Fibroblast of peridontal ligament (primary cell): Measurements from ENCODE around the gene SRXN1.

Experiments used
- DNase-seq: peaks from one replicate; pipeline ENCODE4 v3.0.0-alpha.2; 2010; ENCODE audit errors: extremely low read depth

SRXN1 gene

DNA sequence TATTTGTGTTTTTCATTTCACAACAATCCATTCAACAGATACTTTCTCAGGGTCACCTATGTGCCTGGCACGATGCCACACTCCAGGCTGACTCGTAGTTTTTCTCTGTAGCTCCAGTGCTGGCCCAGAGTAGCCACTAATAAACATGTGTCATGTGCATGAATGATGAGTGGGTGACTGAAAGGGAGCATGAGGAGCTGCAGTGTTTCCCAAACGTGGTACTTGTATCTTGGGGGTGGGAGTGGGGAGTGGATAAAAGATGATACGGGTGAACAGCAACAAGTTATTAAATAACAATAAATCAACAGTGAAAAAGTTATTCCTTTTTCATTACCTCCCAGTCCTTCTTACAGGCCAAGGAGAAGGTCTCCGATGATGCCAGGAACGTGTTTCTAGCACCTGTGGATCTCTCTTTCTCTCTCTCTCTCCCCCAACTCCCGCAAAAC lies 17.1 kb downstream of the SRXN1 start:
- DNase-seq = no peak

DNA sequence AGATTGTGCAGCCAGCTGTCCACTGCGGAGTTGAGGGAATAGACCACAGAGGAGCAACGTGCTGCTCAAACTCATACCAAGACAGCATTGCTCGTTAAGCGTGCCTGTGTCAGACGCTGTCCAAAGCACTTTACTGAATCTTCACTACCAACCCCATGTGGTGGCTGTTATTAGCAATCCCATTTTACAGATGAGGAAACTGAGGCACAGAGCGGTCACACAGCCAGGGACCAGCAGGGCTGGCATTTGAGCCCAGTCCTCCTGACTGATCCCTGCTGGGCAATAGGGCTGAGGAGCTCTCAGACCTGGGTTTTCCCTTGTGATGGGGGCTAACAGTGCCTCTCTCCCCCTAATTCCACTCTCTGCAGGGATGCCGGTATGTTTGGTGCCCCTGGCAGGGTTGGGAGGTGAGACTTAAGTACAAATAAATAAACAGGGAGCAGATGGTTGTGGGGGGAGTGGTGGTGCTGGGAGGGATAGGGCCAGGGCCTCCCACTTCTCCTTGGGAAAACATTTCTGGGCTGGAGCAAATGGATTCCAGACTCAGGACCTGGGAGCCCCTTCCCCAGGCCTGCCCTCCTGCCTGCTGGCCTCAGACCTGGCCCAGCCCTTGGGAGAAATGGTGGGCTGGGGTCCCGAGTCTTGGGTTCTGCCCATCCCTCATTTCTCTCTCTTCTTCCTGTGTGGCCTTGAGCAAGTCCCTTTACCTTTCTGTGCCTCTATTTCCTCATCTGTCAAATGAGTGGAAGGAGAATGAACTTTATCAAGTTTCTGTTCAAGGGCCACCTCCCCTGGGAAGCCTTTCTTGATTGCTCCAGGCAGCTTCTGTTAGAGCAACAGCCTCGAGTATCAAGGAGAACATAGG lies 17.7 kb downstream of the SRXN1 start:
- no peak for DNase-seq

DNA sequence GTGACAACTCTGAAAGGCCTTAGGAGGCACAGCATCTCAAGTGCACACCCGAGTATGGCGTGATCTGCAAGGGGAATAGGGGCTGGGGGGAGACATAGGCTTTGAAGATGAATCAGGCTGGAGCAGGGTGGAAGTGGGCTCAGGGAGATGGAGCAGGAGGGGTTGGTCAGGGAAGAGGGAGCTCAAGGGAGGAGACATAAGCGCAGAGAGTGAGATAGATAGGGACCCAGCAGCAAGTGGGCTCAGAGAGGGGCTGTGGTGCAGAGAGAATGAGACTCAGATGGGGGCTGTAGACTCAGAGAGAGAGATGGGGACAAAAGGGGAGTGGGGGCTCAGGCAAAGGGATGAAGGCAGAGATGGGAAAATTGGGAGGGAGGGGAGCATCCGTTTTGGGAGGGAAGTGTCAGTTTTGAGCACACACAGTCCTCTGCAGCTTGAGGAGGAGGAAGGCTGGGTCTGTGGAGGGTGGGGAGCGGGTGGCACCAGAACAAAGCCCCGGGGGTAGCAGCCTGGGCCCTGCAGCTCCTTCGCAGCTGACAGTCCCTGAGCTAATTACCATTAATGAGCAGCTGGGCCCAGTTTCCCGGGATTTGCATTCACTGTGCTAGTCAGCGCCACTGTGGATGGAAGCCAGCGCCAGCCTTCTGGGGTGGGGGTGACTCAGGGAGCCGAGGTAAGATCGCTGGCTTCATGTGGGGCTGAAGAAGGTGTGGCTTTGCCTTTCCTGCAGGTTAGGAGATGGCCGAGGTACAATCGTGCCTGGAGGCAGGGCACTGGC lies 18.7 kb downstream of the SRXN1 start:
- DNase-seq = no peak

DNA sequence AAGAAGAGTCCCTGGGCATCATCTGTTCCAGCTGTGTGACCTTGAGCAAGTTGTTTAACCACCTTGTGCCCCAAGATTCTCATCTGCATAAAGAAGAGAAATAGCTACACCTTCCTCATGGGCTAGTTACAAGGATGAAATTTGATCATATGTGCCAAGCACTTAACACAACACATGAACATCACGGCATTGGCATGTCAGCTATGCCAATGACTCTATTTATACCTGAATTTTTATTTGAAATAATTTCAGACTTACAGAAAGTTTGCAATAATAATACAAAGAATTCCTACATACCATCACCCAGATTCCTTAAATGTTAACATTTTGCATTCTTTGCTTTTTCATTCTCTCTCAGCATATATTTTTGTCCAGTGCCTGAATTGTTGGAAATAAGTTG lies 21.9 kb downstream of the SRXN1 start:
- no peak for DNase-seq

DNA sequence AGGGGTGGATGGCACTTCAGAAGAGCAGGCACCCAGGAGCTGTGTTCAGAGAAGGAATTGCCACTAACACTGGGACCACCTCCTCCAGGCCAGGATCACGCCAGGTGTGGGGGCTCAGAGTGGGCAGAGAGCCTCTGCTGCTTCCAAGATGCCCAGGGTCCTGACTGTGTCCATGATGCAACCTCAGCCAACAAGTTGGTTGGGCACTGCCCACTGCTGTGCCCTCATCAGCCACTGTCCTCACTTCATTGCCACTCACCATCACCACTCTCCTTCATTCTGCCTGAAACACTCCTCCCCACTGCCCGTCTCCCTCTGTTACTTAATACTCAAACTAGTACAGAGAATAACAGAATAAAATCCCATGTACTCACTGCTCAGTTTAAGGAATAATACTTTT lies 26.4 kb downstream of the SRXN1 start:
- no peak for DNase-seq

DNA sequence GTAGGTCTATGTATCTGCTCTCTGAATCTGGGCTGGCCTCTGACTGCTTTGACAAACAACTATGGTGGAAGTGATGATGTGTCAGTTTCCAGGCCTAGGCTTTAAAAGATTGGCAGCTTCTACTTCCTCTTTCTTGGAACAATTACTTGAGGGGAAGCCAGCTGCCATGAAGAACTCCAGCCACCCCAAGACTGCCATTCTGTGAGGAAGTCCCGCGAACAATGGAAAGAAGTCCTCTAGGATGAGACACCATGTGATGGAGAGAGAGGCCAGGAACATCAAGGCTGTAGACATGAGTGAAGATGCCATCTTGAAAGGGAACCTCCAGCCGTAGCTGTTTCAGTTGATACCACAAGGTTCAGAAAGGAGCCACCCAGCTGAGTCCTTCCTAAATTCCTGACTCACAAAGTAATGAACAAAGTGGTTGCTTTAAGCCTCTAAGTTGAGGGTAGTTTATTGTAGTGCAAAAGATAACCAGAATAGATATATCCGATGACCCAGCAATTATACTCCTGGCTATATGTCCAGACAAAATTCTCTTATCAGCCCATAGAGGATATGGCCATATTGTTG lies 27.6 kb downstream of the SRXN1 start:
- no peak for DNase-seq

DNA sequence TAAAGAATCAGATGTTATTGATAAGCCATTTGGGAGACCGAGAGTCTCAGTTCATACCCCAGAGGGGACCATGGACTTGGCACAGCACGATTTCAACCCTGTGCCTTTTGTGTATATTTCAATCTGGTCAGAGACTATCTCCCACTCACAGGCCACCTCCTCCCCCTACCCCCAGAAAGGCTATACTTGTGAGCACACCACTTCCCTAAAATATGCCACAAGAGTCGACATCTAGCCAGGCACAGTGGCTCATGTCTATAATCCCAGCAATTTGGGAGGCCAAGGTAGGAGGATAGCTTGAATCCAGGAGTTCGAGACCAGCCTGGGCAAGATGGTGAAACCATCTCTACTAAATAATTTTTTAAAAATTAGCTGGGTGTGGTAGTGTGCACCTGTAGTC lies 29.3 kb downstream of the SRXN1 start:
- no peak for DNase-seq

DNA sequence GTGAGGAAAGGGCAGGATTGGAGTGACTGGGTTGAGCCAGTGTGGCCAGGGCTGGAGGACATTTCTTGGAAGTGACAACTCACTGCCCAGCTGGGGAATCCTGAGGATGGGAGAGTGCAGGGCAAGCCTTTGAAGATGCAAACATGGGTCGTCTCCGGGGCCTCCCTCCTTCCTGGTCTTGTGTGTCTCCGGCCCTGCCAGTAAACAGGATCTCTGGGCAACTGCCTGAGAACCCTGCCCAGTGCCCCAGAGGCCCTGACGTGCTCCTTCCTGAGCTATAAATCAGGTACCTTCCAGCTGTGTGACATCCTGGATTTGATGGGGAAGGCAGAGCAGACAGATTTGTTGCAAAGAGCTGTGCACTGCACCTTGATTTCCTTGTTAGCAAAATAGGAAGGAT lies 30.0 kb downstream of the SRXN1 start:
- no peak for DNase-seq

DNA sequence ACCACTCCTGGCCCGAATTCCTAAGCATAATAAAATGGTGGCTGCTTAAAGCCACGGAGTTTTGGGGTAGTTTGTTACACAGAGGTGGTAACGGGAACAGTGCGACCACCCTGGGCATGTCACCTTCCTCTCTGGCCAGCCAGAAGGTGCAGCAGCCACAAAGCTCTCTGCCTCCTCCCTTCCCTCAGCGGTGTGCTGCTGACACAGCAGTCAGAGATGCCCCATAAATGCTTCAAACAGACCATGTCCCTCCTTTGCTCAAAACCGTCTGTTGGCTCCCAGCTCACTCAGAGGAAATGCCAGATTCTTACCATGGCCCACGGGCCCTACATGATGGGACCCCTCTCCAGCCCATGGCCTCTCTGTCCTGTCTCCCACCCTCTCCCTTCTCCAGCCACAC lies 30.8 kb downstream of the SRXN1 start:
- DNase-seq = no peak

DNA sequence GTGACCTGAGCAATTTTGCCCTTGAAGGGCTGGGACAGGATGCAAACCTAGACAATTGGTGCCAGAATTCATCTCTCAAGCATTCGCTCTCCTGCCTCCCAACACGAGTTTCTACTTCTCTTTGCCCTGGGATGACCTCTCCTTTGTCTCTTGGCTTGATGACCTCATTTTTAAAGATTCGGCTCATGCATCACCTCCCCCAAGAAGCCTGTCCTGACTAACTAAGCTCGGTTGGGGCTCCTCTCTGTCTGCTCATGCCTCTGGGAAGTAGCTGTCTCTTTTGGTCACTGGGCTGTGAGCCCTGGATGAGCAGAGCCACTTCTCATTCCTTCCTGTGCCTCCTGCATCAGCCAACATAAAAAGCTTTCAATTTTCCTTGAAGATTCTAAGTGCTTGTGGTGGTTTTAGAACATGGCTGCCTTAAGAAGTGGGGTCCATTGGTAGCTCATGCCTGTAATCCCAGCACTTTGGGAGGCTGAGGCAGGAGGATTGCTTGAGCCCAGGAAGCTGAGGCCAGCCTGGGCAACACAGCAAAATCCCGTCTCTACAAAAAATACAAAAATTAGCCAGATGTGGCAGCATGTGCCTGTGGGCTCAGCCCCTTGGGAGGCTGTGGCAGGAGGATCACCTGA lies 31.8 kb downstream of the SRXN1 start:
- no peak for DNase-seq

DNA sequence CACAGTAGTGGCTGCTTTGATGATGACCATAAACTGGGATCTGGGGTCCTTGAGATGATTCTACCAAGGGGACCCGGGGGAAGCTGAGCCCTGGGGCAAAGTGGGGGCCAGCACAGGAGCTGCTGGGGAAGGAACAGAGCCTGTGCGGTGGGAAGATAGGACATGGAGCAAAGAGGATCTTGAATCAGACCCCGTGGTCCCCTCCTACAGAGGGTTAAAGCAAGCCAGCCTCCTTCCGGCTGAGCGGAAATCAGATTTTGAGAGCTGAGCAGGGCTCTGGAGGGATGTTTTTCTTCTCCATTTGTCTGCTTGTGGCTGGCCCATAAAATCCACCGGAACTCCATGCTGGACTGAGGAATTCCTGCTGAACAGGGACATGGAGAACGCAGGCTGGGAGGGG lies 32.8 kb downstream of the SRXN1 start:
- no peak for DNase-seq

DNA sequence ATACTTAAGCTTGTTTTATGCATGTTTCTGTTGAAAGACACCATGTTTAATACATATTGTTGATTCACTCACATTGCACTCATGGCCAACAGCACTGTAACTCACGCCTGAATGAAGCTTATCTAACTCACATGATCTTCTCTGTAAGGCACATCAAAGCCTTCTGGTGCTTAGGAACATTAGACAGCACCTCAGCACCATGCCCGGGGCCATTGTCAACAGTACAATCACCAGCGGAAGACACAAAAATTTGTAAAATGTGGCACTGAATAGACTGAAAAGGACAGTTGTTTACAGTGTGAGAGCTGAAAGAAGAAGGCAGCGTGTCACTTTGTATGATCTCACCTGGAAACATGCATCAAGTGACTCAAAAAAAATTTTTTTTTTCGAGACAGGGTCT lies 34.0 kb downstream of the SRXN1 start:
- DNase-seq = no peak

DNA sequence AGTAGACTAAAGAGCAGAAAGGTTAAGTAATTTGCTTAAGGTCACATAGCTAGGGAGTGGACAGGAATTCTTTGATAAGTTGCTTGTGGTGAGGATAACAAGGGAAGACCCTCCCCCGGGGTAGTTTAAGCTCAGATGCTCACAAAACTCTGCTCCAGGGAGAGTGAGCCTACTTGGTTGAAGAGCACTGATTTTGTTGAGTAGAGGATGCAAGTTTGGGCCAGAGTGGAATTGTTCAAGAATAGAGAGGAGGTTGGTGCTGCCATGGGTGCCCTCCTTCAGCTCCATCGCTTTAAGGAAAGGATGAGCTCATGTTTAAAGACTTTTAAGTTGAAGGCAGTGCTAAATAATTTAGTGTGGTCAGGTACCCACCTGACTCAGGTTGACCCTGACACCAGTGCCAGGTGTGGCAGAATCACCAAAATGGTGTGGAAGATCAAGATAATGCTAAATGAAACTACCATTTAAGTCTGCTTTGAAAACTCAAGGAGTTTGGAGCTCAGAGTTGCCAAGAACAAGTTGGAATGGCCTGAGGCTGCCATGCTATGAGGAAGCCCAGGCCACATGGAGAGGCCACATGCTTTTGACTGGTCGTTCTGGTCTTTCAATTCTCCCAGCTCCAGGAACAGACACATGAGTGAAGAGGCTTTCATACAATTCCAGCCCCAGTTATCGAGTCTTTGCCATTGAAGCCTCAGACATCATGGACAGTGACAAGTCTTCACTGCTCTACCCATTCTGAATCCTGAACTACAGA lies 34.9 kb downstream of the SRXN1 start:
- no peak for DNase-seq

DNA sequence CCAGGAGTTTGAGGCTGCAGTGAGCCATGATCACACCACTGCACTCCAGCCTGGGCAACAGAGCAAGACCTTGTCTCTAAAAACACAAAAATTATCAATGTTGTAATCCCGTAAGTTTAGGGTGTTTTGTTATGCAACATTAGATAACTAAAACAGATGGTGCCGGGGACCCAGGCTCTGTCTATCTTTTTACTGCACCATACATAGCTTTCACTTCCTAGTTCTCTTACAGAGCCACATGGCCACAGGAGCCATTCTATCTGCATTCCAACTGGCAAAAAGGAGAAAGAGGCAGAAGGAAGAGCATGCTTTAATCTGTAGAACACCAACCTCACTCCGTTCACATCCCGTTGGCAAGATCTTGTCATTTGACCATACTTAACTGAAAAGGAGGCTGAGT lies 37.5 kb downstream of the SRXN1 start:
- DNase-seq = no peak

DNA sequence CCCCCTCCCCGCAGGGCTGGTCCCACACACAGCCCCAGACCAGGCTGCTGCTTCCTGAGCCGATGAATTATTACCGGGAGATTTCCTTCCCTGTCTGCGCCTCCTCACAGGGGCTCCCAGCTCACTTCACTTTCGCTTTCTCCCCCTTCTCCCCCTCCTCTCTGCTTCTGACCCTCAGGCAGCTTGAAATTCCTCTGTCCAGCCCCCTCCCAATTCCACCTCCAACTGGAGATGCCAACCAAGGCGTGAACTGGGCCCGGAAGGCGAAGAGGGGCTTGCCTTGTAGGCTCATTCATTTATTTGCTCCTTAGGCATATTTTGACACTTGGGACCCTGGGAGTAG lies 41.2 kb downstream of the SRXN1 start:
- DNase-seq = no peak

DNA sequence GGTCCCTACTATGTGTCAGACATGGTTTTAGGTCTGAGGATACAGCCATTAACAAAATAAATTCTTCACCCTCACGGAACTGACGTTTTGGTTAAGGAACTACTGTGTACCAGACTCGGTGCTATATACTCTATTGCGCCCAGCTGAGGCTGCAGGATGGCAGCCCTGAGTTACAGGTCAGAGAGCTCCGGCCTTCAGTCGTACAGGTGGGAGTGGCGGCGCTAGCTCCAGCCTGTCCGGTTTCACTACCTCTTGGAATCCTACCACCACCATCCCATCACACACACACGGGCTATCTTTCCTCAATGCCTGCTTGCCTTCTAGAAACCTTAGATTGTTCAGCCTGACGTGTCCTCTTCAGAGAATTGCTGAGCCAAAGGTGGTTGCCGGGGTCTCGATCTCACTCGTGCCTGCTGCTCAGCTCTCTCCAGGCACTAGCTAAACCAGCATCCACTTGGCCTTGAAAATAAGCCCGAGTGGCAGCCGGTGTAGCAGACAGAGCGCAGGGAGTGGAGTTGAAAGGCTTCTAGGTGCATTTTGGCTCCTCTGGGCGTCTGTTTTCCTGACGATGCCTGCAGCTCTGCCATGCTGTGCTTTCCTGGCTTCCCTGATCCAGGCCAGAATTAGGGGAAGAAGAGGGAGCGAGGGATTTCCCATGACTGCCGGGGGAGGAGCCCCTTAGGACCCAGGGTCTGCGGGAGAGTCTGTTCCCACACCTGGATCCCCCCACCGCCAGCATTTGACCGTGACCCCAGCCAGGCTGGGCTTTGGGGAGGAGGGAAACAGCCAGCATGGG lies 41.8 kb downstream of the SRXN1 start:
- DNase-seq = no peak

DNA sequence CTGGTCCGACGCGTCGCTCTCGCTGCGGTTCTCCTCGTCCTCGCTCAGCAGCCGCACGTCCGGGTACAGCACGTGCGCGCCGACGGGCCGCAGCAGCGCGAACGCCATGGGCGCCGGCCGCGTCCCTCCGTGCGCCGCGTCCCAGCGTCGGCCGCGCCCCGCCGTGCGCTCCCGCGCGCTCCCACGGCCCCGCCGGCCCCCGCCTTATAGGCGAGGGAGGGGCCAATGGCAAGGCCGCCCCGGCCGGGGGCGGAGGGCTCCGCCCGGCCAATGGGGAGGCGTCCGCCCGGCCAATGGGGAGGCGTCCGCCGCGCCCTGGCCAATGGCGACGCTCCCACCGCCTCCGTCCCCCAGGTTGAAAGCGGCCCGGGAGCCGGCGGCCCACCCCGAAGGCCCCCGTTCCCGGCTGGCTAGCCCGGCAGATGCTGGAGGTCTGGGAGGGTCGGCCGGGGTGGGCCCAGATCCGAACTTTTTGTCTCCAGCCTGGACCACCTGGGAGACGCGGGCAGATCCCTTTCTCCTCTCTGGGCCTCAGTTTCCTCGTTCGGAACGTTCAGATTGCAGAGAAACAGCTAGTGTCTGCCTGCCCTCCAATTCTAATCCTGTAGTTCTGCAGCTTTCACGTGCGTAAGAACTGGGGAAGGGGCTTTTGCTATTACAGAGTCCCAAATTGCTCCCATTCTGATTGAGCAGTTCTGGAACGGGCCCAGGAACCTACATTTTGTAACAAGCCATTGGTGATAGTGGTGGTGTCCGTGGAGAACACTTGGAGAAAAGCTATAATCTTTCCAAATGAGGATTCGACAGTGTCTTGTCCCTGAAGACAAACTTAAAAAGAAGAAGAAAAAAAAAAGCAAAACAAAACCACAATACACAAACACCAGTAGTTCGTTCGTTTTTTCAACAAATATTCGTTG lies 42.6 kb downstream of the SRXN1 start, which contains the start of gene TCF15:
TCF15 (minus strand) TSS at position 180 of the 917 bp plus-strand sequence; CDS start at position 108, 72 bp downstream.
- no peak for DNase-seq

DNA sequence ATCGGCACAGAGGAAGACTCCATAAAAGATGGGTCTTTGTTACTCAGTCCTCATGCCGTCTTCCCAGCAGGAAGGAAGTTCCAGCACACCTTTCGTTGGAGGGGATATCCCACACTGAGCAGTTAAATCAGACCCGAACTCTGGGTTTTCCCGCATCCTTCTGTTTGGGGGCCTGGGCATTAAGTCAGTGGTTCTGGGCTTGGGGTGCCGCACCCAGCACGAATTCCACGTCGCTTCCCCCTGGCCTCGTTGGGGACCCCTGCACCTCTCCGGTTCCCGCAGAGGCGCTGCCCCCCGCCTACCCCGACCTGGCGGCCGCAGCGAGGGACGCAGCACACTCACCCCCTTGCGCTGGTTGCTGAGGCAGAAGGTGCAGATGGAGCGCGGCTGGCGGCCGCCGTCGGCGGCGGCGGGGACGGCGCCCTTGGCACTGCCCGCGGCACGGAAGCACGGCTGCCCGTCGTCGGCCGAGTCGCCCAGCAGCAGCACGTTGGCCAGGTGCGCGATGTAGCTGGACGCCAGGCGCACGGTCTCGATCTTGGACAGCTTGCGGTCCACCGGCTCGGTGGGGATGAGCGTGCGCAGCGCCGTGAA lies 43.5 kb downstream of the SRXN1 start:
- no peak for DNase-seq

DNA sequence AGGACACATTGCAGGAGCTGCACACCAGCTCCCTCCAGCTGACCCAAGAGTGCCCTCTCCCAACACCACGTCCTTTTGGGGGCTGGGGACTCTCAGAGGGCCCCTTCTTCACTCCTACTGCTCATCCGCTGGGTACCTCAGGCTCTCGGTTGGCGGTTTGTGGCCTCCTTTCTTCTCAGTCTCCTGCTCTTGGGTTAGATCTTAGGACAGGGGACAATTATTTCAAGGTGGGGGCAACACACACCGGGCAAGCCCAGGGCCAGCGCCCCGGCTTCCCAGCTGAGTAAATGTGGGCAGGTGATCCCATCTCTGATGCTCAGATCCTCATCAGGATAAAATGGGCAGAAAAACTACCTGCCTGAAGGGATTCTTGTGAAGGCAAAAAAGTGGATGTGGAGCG lies 44.0 kb downstream of the SRXN1 start:
- no peak for DNase-seq
